ENCODE data around the gene KLK3.

The KLK3 gene

GRCh38 chr19:50843701-50844221, 11.0 kb upstream of the KLK3 start:
- no peak overlapping the region for H3K4me3 ChIP-seq (ENCODE audit: low read depth in 1 of 2, low read length in 1 of 2)

GRCh38 chr19:50844296-50844935, 10.3 kb upstream of the KLK3 start:
- no peak for TF ChIP-seq CTCF (IDR thresholded peaks at IDR 0.05)
- no peak overlapping the region for H3K4me3 ChIP-seq (ENCODE audit: low read depth in 1 of 2, low read length in 1 of 2)
- no peaks in the 10 kb centered on the region for H3K36me3 ChIP-seq
- H3K27ac ChIP-seq, result no peak overlapping the region
- peaks cover 22% of the 10 kb centered on the region for H3K27me3 ChIP-seq
- no peaks in the 10 kb centered on the region for H3K4me1 ChIP-seq (ENCODE audit: control insufficient read depth in 1 of 2, insufficient read depth in 1 of 2, low read depth in 1 of 2, low read length in 1 of 2)
- no peaks in the 10 kb centered on the region for H3K9me3 ChIP-seq

More at GRCh38 chr19:50843701-50844221, 11.0 kb upstream of the KLK3 start:
- Histone ChIP-seq H3K9me3 (no peaks in the 10 kb centered on the region), H3K27me3 (peaks cover 25% of the 10 kb centered on the region), H3K4me1 (ENCODE audit: control insufficient read depth in 1 of 2, insufficient read depth in 1 of 2, low read depth in 1 of 2, low read length in 1 of 2) (no peaks in the 10 kb centered on the region), H3K27ac (no peak overlapping the region), H3K36me3 (no peaks in the 10 kb centered on the region)
- no peak for TF ChIP-seq CTCF (IDR thresholded peaks at IDR 0.05)

- TF ChIP-seq CTCF (IDR thresholded peaks at IDR 0.05), result no peak
- Histone ChIP-seq H3K27me3 (peaks cover 40% of the 10 kb centered on the region), H3K36me3 (no peaks in the 10 kb centered on the region), H3K4me3 (ENCODE audit: low read depth in 1 of 2, low read length in 1 of 2) (no peak overlapping the region), H3K4me1 (ENCODE audit: control insufficient read depth in 1 of 2, insufficient read depth in 1 of 2, low read depth in 1 of 2, low read length in 1 of 2) (no peaks in the 10 kb centered on the region), H3K9me3 (no peaks in the 10 kb centered on the region), H3K27ac (no peak overlapping the region)
These were observed 4.0 kb upstream of the KLK3 start for GRCh38 chr19:50850738-50851137.

GRCh38 chr19:50851620-50852019, 3.1 kb upstream of the KLK3 start:
- H3K36me3 ChIP-seq, result no peaks in the 10 kb centered on the region
- H3K4me3 ChIP-seq (ENCODE audit: low read depth in 1 of 2, low read length in 1 of 2), result no peak overlapping the region
- H3K27ac ChIP-seq, result no peak overlapping the region
- TF ChIP-seq CTCF (IDR thresholded peaks at IDR 0.05), result no peak
- peaks cover 41% of the 10 kb centered on the region for H3K27me3 ChIP-seq
- no peaks in the 10 kb centered on the region for H3K9me3 ChIP-seq
- no peaks in the 10 kb centered on the region for H3K4me1 ChIP-seq (ENCODE audit: control insufficient read depth in 1 of 2, insufficient read depth in 1 of 2, low read depth in 1 of 2, low read length in 1 of 2)

- Histone ChIP-seq H3K27ac (no peak overlapping the region), H3K9me3 (no peaks in the 10 kb centered on the region), H3K27me3 (peaks cover 47% of the 10 kb centered on the region), H3K4me1 (ENCODE audit: control insufficient read depth in 1 of 2, insufficient read depth in 1 of 2, low read depth in 1 of 2, low read length in 1 of 2) (no peaks in the 10 kb centered on the region), H3K36me3 (no peaks in the 10 kb centered on the region), H3K4me3 (ENCODE audit: low read depth in 1 of 2, low read length in 1 of 2) (no peak overlapping the region)
- TF ChIP-seq CTCF (IDR thresholded peaks at IDR 0.05), result no peak
These were observed 2.7 kb downstream of the KLK3 start for GRCh38 chr19:50857366-50857765.
